Hepatic stellate cell (primary cell): ENCODE measurements around the gene CHST15.

Experiments
- DNase-seq: peaks from one replicate; pipeline ENCODE4 v3.0.0; 2011; ENCODE audit warnings: low spot score

The CHST15 gene, protein sequence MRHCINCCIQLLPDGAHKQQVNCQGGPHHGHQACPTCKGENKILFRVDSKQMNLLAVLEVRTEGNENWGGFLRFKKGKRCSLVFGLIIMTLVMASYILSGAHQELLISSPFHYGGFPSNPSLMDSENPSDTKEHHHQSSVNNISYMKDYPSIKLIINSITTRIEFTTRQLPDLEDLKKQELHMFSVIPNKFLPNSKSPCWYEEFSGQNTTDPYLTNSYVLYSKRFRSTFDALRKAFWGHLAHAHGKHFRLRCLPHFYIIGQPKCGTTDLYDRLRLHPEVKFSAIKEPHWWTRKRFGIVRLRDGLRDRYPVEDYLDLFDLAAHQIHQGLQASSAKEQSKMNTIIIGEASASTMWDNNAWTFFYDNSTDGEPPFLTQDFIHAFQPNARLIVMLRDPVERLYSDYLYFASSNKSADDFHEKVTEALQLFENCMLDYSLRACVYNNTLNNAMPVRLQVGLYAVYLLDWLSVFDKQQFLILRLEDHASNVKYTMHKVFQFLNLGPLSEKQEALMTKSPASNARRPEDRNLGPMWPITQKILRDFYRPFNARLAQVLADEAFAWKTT

GRCh38 chr10:124092860-124093773 lies at the start of gene CHST15:
Gene CHST15, minus strand, starts transcription at chr10:124093598. Its CDS starts 47,386 bp downstream, at chr10:124046212.
- peak; percentile 33 for DNase-seq

- no peak for DNase-seq
Measured at GRCh38 chr10:124142960-124143359, 49.6 kb upstream of the CHST15 start.

- DNase-seq, result no peak
Measured at GRCh38 chr10:124142006-124142739, 48.8 kb upstream of the CHST15 start.

DNA sequence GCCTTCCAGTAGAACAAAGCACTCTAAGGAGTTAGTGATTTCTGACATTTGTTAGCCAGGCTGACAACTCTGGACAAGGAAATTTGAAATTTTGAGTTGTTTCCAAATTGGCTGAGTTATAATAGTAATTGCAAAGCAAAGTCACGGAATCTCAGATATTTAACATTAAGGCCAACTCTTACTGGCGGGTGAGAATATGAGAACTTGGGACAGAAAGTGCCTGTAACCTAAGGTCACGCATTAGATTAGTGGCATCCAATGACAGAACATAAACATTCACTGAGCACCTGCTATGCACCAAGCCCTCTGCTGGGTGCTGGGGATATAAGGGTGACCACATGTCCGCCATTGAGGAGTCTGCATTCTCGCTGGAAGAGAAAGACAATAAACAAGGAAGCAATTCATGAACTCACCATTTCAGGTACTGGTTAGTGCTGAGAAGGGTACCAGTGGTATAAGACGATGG lies 45.5 kb upstream of the CHST15 start:
- DNase-seq, result no peak

GRCh38 chr10:124138195-124138882 lies 44.9 kb upstream of the CHST15 start:
- DNase-seq, result no peak

DNA sequence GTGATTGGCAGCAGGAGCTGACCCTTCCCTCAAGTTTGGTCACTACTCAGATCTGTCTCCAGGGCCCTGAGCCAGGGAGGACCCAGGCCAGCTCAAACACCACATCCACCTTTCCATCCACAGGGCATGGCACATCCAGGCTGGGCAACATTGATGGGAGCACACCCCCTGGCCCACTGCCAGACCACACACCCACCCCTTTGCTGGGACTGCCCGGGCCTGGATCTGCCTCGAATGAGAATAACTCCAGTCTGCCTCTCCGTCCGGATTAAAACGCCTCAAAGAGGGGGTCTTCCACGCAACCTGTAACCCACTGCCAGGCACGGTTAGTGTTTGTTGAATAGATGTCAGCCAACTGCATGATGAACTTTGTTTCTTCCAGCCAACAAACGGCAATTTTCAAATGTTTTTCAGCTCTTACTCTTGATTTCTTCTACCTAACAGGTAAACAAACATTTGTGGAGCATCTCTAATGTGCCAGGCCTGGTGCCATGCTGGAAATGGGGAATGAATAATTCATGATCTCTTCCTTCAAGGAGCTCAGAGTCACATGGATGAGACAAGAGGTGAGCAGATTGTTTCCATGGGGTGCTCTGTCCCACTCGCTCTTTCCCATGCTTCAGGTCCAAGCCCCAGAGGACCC lies 41.0 kb upstream of the CHST15 start:
- DNase-seq, result no peak

- no peak for DNase-seq
Measured at GRCh38 chr10:124132876-124133275, 39.5 kb upstream of the CHST15 start.

GRCh38 chr10:124132306-124132705 lies 38.9 kb upstream of the CHST15 start:
- DNase-seq, result no peak

GRCh38 chr10:124131172-124131571 lies 37.8 kb upstream of the CHST15 start:
- DNase-seq, result no peak

GRCh38 chr10:124130198-124130900 lies 37.0 kb upstream of the CHST15 start:
- no peak for DNase-seq

- no peak for DNase-seq
Measured at GRCh38 chr10:124129471-124129870, 36.1 kb upstream of the CHST15 start.

- DNase-seq, result no peak
Measured at GRCh38 chr10:124128811-124129145, 35.4 kb upstream of the CHST15 start.

DNA sequence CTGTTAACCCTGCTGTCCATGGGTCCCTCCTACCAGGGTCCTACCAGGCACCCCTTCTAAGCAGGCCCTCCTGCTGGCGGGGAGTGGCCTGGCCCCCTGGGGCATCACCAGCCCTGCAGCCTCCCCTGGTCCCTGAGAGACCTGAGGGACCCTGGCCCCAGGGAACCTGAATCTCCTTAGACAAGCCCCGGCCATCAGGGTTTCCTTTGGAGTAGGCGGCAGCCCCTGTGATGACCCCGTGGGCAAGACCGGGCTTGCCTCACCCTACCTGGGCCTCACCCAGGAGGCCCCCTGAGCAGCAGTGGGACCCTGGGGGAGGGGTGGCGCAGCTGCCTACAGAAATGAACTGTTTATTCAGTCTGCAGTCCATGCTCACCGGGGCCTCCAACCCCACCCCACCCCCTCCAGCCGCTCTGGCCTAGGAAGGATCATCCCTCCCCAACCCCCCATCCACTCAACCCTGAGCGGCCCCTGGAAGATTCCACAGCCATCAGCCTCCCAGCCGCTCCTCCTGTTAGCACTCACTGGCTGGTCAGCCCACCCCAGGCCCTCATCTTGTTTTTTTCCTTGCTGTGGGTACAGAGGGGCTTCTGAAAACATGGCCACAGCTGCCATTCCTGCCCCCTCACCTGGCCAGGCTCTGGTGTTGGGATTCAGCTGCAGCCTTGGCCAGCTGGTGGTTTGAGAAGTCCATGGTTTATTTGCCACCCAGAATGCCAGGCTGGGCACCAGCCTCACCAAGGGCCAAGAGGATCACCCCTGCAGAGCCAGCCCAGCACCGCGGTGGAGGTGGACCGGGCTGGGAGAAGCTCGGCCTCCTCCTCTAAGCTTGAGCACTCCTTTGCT lies 34.8 kb upstream of the CHST15 start:
- DNase-seq, result no peak

- no peak for DNase-seq
Measured at GRCh38 chr10:124127563-124127962, 34.2 kb upstream of the CHST15 start.

- DNase-seq, result no peak
Measured at GRCh38 chr10:124126983-124127385, 33.6 kb upstream of the CHST15 start.

- no peak for DNase-seq
Measured at GRCh38 chr10:124126145-124126982, 33.0 kb upstream of the CHST15 start.

- DNase-seq, result no peak
Measured at GRCh38 chr10:124125305-124126116, 32.1 kb upstream of the CHST15 start.
